NCI-H1048 (cell line): ENCODE measurements around the gene HECTD3.

Experiments used
- DNase-seq: peaks from one replicate; lab custom pipeline; 2025; lab: John Stamatoyannopoulos, UW

The HECTD3 gene

DNA sequence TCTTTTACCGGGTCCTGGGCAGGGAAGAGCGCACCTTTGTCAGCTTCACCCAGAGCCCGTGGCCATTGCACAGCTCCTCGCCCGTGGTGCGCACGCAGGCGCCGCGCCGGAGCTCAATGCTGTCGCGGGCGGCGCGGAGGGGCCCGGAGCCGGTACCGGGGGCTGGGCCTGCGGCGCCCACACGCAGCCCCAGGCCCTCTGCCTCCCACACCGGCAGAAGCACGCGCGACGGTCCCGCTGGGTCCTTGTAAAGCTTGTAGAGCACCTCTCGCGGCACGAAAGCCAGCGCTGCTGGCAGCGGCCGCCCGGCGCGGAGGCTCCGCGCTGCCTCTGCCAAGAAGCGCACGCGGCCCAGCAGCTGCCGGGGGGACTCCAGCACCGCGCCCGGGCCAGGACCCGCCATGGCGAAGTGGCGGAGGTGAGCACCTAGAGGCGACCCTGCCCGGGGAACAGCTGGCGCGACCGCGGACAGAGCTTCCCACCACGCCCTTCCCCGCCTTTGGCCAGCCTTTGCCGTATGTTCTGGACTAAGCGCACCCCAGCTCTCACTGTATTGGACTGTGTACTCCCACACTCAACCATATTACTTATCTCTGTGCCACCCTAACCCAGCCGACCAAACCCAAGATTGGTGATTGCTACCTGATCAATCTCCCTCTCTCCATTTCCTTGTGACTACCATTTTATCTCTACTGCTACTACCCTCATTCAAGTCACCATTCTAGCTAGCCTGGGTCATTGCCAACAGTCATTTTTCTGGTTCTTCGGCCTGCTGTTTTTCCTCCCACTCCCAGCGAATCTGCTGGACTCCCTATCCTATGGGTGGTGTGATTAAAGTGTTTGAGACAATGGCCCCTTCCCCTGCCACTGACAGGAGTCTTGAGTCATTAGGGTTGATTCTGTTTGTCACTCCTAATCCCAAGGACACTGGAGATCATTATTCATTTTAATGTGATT, at the start of gene HECTD3:
Gene HECTD3, minus strand, starts transcription at position 470 of the 957 bp plus-strand sequence. Its CDS starts 67 bp downstream, at position 403.
- no peak for DNase-seq

DNA sequence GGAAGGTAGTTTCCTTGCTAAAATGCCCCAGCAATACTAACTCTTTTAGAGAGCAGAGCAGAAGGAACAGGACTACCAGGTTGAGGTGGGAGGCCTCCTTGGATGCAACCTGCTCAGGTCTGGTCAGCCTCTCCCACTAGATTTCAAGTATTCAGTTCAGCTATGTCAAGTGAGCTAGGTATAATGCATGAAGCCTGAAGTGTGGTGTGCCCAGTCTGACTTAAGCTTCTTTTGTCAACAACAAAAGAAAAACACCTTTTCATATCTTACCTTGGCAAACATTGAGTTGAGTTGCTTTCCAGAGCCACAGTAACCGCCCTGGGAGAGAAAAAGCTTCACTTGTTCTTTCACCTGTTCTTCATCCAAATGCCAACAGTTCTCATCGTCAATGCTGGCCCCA, 48.7 kb upstream of the HECTD3 start:
- DNase-seq: no peak

DNA sequence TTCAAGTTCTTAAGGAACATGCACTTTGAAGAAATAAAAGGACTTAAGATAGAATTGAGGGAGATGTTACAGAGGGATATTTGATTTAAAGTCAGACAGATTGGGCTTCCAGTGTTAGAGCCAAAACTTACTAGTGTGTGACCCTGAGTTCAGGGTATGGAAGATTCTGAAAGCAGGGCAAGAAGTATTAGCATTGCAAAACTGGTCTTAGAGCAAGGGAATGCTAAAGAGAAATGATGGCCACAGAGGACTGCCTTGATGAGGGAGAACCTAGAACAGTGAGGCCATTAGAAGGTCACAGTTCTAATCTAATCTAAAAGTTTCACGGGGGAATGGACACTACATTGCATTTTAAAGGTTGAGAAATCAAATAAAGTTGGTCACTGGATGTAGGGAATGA, 46.4 kb upstream of the HECTD3 start:
- DNase-seq: no peak

DNA sequence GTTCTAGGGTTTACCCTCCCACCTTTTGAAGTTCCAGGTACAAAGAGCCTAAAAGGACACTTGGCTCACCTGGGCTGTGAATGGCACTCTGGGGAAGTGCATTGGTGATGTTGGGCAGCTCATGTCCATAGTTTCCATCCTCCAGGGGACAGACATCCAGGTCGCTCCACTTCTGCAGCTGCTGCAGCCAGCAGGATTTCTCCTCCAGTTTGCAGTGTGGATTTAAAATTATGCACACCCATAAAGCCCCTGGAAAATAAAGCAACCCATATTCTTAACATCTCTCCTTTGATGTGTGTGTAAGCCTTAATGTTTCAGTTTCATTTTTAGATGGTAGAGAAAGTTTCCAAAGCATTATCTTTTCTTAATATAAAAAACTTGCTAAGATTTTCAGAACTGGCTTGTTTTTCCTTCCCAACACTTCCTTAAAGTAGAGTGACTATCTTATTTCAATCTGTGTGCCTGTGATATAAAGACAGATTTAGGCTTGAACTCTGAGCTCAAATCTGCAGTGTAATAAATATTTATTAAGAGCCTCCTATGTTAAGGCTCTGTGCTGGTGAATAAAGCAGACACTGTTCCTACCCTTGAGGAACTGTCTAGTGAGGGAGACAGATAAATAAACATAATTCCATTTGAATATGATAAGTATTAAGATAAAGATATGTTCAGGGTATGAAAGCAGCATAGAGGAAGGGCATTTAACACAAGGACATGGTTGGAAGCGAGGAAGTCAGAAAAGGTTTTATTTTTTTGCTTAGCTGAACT, 40.1 kb upstream of the HECTD3 start:
- DNase-seq: no peak

GRCh38 chr1:45047032-45047431, 35.9 kb upstream of the HECTD3 start:
- DNase-seq: no peak

DNA sequence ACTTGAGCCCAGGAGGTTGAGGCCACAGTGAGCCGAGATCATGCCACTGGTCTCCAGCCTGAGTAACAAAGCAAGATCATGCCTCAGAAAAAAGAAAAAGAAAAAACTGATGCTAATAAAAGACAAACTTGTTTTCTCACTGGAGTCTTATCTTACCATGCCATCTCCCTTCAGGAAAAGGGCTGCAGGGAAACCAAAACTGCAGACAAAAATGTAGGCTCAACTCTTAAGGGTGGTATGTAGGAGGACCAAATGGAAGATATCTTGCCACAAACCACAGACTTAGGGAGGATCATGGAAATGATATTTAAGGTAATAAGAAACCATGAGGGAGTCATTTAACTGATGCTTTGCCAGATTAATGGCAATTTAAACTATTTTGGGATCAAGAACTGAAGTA, 33.8 kb upstream of the HECTD3 start:
- no peak for DNase-seq

- DNase-seq: no peak
These were observed 32.0 kb upstream of the HECTD3 start for GRCh38 chr1:45043094-45043493.

DNA sequence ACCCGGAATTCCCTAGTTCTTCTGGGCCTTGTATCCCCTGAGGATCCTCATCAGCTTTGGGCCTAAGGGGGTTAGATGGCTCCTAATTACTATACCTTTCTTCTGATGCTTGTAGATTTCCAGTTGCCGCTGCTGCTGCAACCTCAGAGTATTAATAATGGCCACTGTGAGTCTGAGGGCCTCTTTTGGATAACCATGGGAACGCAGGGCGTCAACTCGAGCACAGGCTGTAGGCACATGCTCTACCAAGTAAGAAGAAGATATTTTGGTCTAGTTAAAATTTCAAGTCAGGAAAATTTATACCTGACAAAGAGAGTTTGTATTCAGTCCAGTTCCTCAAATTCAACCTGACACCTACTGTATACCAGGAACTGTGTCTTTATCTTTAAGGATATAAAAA, 29.2 kb upstream of the HECTD3 start:
- DNase-seq: no peak

GRCh38 chr1:45038661-45039364, 27.7 kb upstream of the HECTD3 start:
- DNase-seq: no peak

DNA sequence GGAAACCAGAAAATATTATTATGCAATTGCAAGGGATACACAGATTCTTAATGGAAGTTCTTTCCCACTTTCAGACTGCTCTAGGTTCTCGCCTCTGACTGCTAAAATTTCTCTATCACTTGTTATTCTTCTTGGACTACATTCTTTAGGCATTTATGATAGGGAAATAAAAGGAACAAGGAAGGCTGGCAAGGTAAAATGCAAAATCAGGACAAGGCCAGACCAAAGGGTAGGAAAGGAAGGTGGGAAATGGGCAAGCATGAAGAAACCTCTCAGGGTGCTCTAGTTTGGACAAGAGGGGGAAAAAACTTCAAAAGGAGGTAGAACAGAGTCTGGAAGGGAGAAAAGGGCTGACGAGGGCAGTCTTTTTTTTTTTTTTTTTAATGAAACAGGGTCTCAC, 27.1 kb upstream of the HECTD3 start:
- no peak for DNase-seq

- no peak for DNase-seq
These were observed 26.3 kb upstream of the HECTD3 start for GRCh38 chr1:45037456-45037855.

DNA sequence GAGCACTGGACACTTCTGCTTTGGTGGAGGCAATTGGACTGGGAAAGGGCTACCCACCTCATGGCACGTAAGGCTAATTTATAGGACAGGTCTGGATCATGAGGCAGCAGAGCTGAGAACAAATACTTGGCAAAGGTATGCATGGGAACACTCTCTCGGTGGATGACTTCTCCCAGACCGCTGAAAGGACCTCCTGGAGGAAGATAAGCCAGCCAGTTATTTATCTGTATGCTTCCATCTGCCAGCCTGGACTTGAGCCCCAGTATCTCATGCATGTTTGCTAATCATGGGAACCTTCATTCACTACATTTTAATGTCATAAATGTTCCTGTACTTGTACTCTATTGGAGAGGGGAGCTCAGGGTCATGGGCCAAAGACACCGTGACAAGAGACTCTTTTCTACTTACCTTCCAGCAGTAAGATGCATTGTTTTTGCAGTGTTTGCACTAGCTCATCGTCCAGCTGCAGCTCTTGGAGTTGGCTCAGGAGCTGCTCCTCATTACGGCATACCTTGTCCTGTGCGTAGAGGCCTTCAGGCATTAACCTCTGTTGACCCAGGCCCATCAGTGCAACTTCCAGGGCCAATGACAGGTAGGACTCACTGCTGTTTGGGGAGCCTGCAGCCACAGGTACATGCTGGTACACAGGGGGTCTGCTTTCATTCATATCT, 24.6 kb upstream of the HECTD3 start:
- no peak for DNase-seq

DNA sequence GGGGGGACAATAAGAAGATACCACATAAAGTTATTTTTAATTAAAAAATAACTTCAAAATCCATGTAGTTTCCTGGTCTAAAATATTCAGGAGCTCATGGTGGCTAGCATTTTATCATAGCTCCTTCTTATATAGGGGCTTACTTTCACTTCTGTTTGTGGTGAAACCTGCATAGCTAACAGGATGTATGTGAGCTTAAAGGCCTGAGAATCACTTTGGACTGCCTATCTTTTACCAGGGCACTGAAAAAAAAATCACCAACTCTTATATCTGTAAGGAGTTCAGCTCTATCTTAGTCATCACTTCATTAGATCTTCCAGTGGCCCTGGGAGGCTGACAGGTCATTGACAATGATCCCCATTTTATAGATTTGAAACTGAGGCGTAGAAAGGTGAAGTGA, 22.2 kb upstream of the HECTD3 start:
- no peak for DNase-seq

DNA sequence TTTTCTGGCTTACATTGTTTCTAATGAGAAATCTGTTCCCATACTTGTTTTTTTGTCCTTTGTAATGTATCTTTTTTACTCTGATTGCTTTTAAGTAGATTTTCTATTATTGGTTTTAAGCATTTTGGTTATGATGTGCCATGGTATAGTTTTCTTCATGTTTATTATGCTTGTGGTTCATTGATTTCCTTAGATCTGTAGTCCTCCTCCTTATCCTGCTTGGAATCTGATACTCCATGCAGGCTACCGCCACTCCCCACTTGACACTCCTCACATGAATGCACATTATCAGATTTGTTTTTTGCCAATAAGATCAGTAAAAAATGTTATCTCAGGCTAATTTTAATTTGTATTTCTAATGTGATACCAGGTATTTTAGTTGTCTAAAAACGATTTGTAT, 21.7 kb upstream of the HECTD3 start:
- DNase-seq: no peak

DNA sequence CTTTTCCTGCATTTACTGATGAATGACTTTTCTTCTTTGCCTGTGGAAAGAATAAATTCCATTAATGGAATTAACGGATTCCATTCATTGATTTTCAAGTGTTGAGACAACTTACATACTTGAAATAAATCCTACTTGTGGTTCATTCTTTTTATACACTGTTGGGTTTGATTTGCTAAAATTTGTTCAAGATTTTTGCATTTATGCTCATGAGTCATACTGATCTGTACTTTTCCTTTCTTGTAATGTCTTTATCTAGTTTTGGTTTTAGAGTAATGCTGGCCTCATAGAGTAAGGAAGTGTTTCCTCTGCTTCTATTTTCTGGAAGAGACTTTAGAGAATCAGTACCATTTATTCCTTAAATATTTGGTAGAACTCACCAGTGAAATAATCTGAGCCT, 15.3 kb upstream of the HECTD3 start:
- no peak for DNase-seq

DNA sequence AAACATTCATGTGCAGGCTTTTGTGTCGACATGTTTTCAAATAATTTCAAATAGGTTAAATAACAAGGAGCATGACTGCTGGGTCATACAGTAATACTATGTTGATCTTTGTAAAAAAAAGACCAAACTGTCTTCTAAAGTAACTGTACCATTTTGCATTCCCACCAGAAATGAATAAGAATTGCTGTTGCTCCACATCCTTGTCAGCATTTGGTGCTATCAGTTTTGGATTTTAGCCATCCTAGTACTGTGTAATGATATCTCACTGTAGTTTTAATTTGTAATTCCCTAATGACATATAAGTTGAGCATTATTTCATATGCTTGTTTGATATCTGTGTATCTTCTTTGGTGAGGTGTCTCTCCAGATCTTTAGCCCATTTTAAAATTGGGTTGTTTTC, 12.5 kb upstream of the HECTD3 start:
- DNase-seq: no peak

- DNase-seq: no peak
These were observed 7.6 kb upstream of the HECTD3 start for GRCh38 chr1:45018599-45019230.

- DNase-seq: no peak
These were observed 5.6 kb upstream of the HECTD3 start for GRCh38 chr1:45016767-45017166.

- no peak for DNase-seq
These were observed 5.1 kb upstream of the HECTD3 start for GRCh38 chr1:45016090-45016697.

- DNase-seq: no peak
These were observed 4.6 kb upstream of the HECTD3 start for GRCh38 chr1:45015683-45016082.
